Spleen (tissue), 7 donors: ENCODE measurements around the gene EXOC3L1.

ENCODE experiments used
- CTCF ChIP-seq, 11 experiments: fragments of 200-600 bp in 7 of 11; fragments of 450-650 bp in 4 of 11; sonication (generic) in 4 of 11; IDR thresholded peaks in 8 of 11; conservative IDR thresholded peaks in 3 of 11; 1 replicate in 7 of 11; 2 replicates in 4 of 11; pipeline versions ENCODE4 v1.4.0 to v1.8.0; 2016 to 2021; ENCODE audit warnings: antibody characterized with exemption in 11 of 11, inconsistent platforms in 4 of 11, mild to moderate bottlenecking in 1 of 11
- POLR2A ChIP-seq, 3 donors: fragments of 450-650 bp; IDR thresholded peaks; one replicate each; pipeline ENCODE4 v1.5.1; 2017; ENCODE audit warnings: antibody characterized with exemption in 3 of 3, mild to moderate bottlenecking in 1 of 3
- donor health status: DM: no; HTN: no; CAD: no; lungs with moderate emphysema.
- donor health status: DM: no; HTN: no; CAD: no.
- donor health status: DM: no; HTN: no; CAD: no.

- TF ChIP-seq CTCF (IDR thresholded peaks at IDR 0.05 in 8 of 11, conservative IDR thresholded peaks at IDR 0.05 in 3 of 11) (peak in 2 of 11 experiments; percentile 33 to 35), POLR2A (IDR thresholded peaks at IDR 0.05) (no peak)
These were observed 6.1 kb downstream of the EXOC3L1 start, which contains the start of gene MATCAP1 for GRCh38 chr16:67183627-67184452.
